Spleen (tissue), 7 donors: ENCODE results near the gene EXOC3L1.

Source experiments
- CTCF ChIP-seq, 11 experiments: fragments of 200-600 bp in 7 of 11; fragments of 450-650 bp in 4 of 11; sonication (generic) in 4 of 11; IDR thresholded peaks in 8 of 11; conservative IDR thresholded peaks in 3 of 11; 1 replicate in 7 of 11; 2 replicates in 4 of 11; pipeline versions ENCODE4 v1.4.0 to v1.8.0; 2016 to 2021; ENCODE audit warnings: antibody characterized with exemption in 11 of 11, inconsistent platforms in 4 of 11, mild to moderate bottlenecking in 1 of 11
- POLR2A ChIP-seq, 3 donors: fragments of 450-650 bp; IDR thresholded peaks; one replicate each; pipeline ENCODE4 v1.5.1; 2017; ENCODE audit warnings: antibody characterized with exemption in 3 of 3, mild to moderate bottlenecking in 1 of 3
- POLR2AphosphoS5 ChIP-seq, 3 donors: sonication (generic); formaldehyde crosslinking; IDR thresholded peaks; one replicate each; pipeline ENCODE4 v1.5.1; 2017; ENCODE audit warnings: antibody characterized with exemption in 3 of 3
- donor health status: DM: no; HTN: no; CAD: no; lungs with moderate emphysema.
- donor health status: DM: no; HTN: no; CAD: no.
- donor health status: DM: no; HTN: no; CAD: no.

GRCh38 chr16:67186550-67186950 is 3.4 kb downstream of the EXOC3L1 start:
- no peak for TF ChIP-seq CTCF (IDR thresholded peaks at IDR 0.05 in 8 of 11, conservative IDR thresholded peaks at IDR 0.05 in 3 of 11)
- TF ChIP-seq POLR2A (IDR thresholded peaks at IDR 0.05), result no peak
- TF ChIP-seq POLR2AphosphoS5 (IDR thresholded peaks at IDR 0.05), result no peak
